AG20443 (cell line): Measurements from ENCODE around the gene HOXD3.

Experiments used
- DNase-seq: peaks from one replicate; pipeline ENCODE4 v3.0.0; 2012; ENCODE audit warnings: low spot score, mixed read lengths

Gene HOXD3

GRCh38 chr2:176121190-176122051 lies 35.7 kb upstream of the HOXD3 start:
- no peak for DNase-seq

GRCh38 chr2:176122052-176122682 lies 34.9 kb upstream of the HOXD3 start:
- peak; percentile 73 for DNase-seq

- peak; percentile 83 for DNase-seq
Observed at GRCh38 chr2:176122683-176123410, 34.3 kb upstream of the HOXD3 start, which contains the start of gene HOXD9. Gene HOXD9, plus strand, starts transcription at chr2:176122719. Its CDS starts 50 bp downstream, at chr2:176122769.

GRCh38 chr2:176123411-176124109 lies 33.5 kb upstream of the HOXD3 start:
- no peak for DNase-seq

- no peak for DNase-seq
Observed at GRCh38 chr2:176124110-176124946, 32.8 kb upstream of the HOXD3 start.

- no peak for DNase-seq
Observed at GRCh38 chr2:176124947-176125771, 31.9 kb upstream of the HOXD3 start.

- DNase-seq: no peak
Observed at GRCh38 chr2:176125772-176126054, 31.4 kb upstream of the HOXD3 start.

- no peak for DNase-seq
Observed at GRCh38 chr2:176126929-176127773, 30.0 kb upstream of the HOXD3 start.

- no peak for DNase-seq
Observed at GRCh38 chr2:176127774-176128072, 29.4 kb upstream of the HOXD3 start.

GRCh38 chr2:176128172-176128981 lies 28.7 kb upstream of the HOXD3 start:
- no peak for DNase-seq

- peak; percentile 86 for DNase-seq
Observed at GRCh38 chr2:176128982-176129796, 27.9 kb upstream of the HOXD3 start, which contains the start of gene HOXD8. Gene HOXD8, plus strand, starts transcription at chr2:176129705. Its CDS starts 662 bp downstream, at chr2:176130367.

GRCh38 chr2:176129813-176130146 lies 27.3 kb upstream of the HOXD3 start:
- peak; percentile 67 for DNase-seq

- peak; percentile 71 for DNase-seq
Observed at GRCh38 chr2:176130147-176130956, 26.8 kb upstream of the HOXD3 start.

- no peak for DNase-seq
Observed at GRCh38 chr2:176130957-176131847, 25.9 kb upstream of the HOXD3 start.

GRCh38 chr2:176131848-176132158 lies 25.3 kb upstream of the HOXD3 start:
- no peak for DNase-seq
